SK-N-SH (cell line): ENCODE results near the gene PRCC. TPM values are rescaled to one million over a fixed set of nuclear protein-coding genes. Genes with fewer than 3 reads are reported as not detected.
A peak's percentile ranks its signal among the peaks of the same experiment; 100 is the strongest.

Source experiments
- CTCF ChIA-PET: fragments of 300-600, 350-600 bp; formaldehyde crosslinking; extraction: SDS; loops from one replicate; lab custom pipeline; 2021; lab: Yijun Ruan, JAX
- POLR2A ChIA-PET: fragments of 350-600 bp; sonication (Branson Sonifier 250); formaldehyde crosslinking; extraction: SDS; loops from one replicate; lab custom pipeline; 2020; ENCODE audit warnings: antibody characterized with exemption, inconsistent platforms; lab: Yijun Ruan, JAX
- DNase-seq: peaks from one replicate; pipeline ENCODE4 v3.0.0; 2012
- H2AFZ ChIP-seq: fragments of 200-600 bp; sonication (generic); 2 replicates; pipeline ENCODE4 v1.8.1; 2016; ENCODE audit warnings: antibody characterized with exemption, mild to moderate bottlenecking, low read depth
- H3F3A ChIP-seq: fragments of 200-600 bp; sonication (generic); replicated peaks from 2 replicates; pipeline ENCODE3; 2016; ENCODE audit warnings: antibody characterized with exemption, mild to moderate bottlenecking; ENCODE audit not compliant: insufficient read depth
- H3K27ac ChIP-seq, 2 experiments: fragments of 200-500 bp in 1 of 2; fragments of 200-600 bp in 1 of 2; sonication (Bioruptor generic) in 1 of 2; sonication (generic), shearing (Covaris generic) in 1 of 2; 2 replicates each; pipeline versions ENCODE4 v1.5.1 to v1.6.1; 2014 to 2016; ENCODE audit warnings: low read depth in 2 of 2, inconsistent platforms in 1 of 2, low read length in 1 of 2, mild to moderate bottlenecking in 1 of 2, mixed read lengths in 1 of 2
- H3K27me3 ChIP-seq: fragments of 200-600 bp; sonication (generic), shearing (Covaris generic); 2 replicates; pipeline ENCODE4 v1.6.1; 2016; ENCODE audit warnings: mixed run types; ENCODE audit not compliant: insufficient read depth
- H3K36me3 ChIP-seq, 2 experiments: fragments of 200-500 bp in 1 of 2; fragments of 200-600 bp in 1 of 2; sonication (Bioruptor generic) in 1 of 2; sonication (generic) in 1 of 2; replicated peaks in 1 of 2; 2 replicates each; pipeline versions ENCODE3 to v1.5.1; 2014 to 2016; ENCODE audit warnings: low read length in 1 of 2, mild to moderate bottlenecking in 1 of 2; ENCODE audit not compliant: insufficient read depth in 2 of 2, control insufficient read depth in 1 of 2
- H3K4me1 ChIP-seq, 2 experiments: fragments of 200-500 bp in 1 of 2; fragments of 200-600 bp in 1 of 2; sonication (Bioruptor generic) in 1 of 2; sonication (generic), shearing (Covaris generic) in 1 of 2; 2 replicates each; pipeline versions ENCODE4 v1.5.1 to v1.6.1; 2014 to 2016; ENCODE audit warnings: low read depth in 1 of 2, low read length in 1 of 2, mixed run types in 1 of 2; ENCODE audit not compliant: insufficient read depth in 2 of 2, control insufficient read depth in 1 of 2
- H3K4me2 ChIP-seq: fragments of 200-600 bp; sonication (generic), shearing (Covaris generic); 2 replicates; pipeline ENCODE4 v1.6.1; 2017; ENCODE audit warnings: mixed run types
- H3K4me3 ChIP-seq, 2 experiments: fragments of 200-500 bp in 1 of 2; fragments of 200-600 bp in 1 of 2; sonication (Bioruptor generic) in 1 of 2; sonication (generic), shearing (Covaris generic) in 1 of 2; 2 replicates each; pipeline versions ENCODE4 v1.5.1 to v1.8.1; 2014 to 2016; ENCODE audit warnings: low read depth in 2 of 2, inconsistent platforms in 1 of 2, low read length in 1 of 2, mild to moderate bottlenecking in 1 of 2, mixed read lengths in 1 of 2, moderate library complexity in 1 of 2
- H3K79me2 ChIP-seq: fragments of 200-600 bp; sonication (generic); 2 replicates; pipeline ENCODE4 v1.8.1; 2017; ENCODE audit warnings: mild to moderate bottlenecking; ENCODE audit not compliant: insufficient read depth
- H3K9ac ChIP-seq: fragments of 200-600 bp; sonication (generic); 2 replicates; pipeline ENCODE4 v1.6.1; 2017; ENCODE audit warnings: mixed run types
- H3K9me2 ChIP-seq: fragments of 200-600 bp; sonication (generic); 2 replicates; pipeline ENCODE4 v1.6.1; 2017; ENCODE audit warnings: mixed run types
- H3K9me3 ChIP-seq: fragments of 200-600 bp; sonication (generic); 2 replicates; pipeline ENCODE4 v1.6.1; 2017; ENCODE audit warnings: mixed run types, mild to moderate bottlenecking, moderate library complexity
- H4K20me1 ChIP-seq: fragments of 200-600 bp; sonication (generic); 2 replicates; pipeline ENCODE4 v1.6.1; 2017; ENCODE audit warnings: mild to moderate bottlenecking, mixed run types; ENCODE audit not compliant: insufficient read depth
- CTCF ChIP-seq: fragments of 200-600 bp; sonication (generic); IDR thresholded peaks from 2 replicates; pipeline ENCODE4 v1.6.1; 2017; ENCODE audit warnings: antibody characterized with exemption, mild to moderate bottlenecking, moderate library complexity
- EP300 ChIP-seq, 2 experiments: IDR thresholded peaks; 2 replicates each; pipeline versions ENCODE4 v1.4.0 to v1.6.1; 2012; ENCODE audit warnings: borderline replicate concordance in 1 of 2, low read depth in 1 of 2, low read length in 1 of 2
- FOSL2 ChIP-seq: IDR thresholded peaks from 2 replicates; pipeline ENCODE4 v1.4.0; 2012; ENCODE audit warnings: low read depth, mild to moderate bottlenecking, moderate library complexity, borderline replicate concordance
- GABPA ChIP-seq: IDR thresholded peaks from 2 replicates; pipeline ENCODE4 v1.4.0; 2012; ENCODE audit warnings: low read depth, mild to moderate bottlenecking
- GATA2 ChIP-seq: sonication (generic); formaldehyde crosslinking; IDR thresholded peaks from 2 replicates; pipeline ENCODE4 v1.5.0; 2020; ENCODE audit warnings: mild to moderate bottlenecking, missing genetic modification reagents
- IRF3 ChIP-seq: fragments of 150-350 bp; IDR thresholded peaks from 2 replicates; pipeline ENCODE4 v1.6.1; 2016; ENCODE audit warnings: mild to moderate bottlenecking, low read depth, low read length
- JUND ChIP-seq: IDR thresholded peaks from 2 replicates; pipeline ENCODE4 v1.4.0; 2012
- MAX ChIP-seq: IDR thresholded peaks from 2 replicates; pipeline ENCODE4 v1.4.0; 2012; ENCODE audit warnings: low read depth
- MEF2A ChIP-seq: IDR thresholded peaks from 2 replicates; pipeline ENCODE4 v1.4.0; 2012; ENCODE audit warnings: low read depth, borderline replicate concordance
- MXI1 ChIP-seq: IDR thresholded peaks from 2 replicates; pipeline ENCODE4 v1.6.1; 2012; ENCODE audit warnings: mild to moderate bottlenecking, low read depth, low read length, improper control_type of control experiment
- NFIC ChIP-seq: IDR thresholded peaks from 2 replicates; pipeline ENCODE4 v1.4.0; 2012; ENCODE audit warnings: borderline replicate concordance
- NRF1 ChIP-seq: IDR thresholded peaks from 2 replicates; pipeline ENCODE4 v1.6.1; 2012; ENCODE audit warnings: low read depth, mild to moderate bottlenecking, low read length
- PBX3 ChIP-seq: IDR thresholded peaks from 2 replicates; pipeline ENCODE4; 2012
- RAD21 ChIP-seq: IDR thresholded peaks from 2 replicates; pipeline ENCODE4 v1.6.1; 2012; ENCODE audit warnings: mild to moderate bottlenecking, low read length
- RCOR1 ChIP-seq: fragments of 150-350 bp; IDR thresholded peaks from 2 replicates; pipeline ENCODE4 v1.6.1; 2017; ENCODE audit warnings: antibody characterized with exemption, low read length
- RFX5 ChIP-seq: IDR thresholded peaks from 2 replicates; pipeline ENCODE4 v1.6.1; 2012; ENCODE audit warnings: mild to moderate bottlenecking, improper control_type of control experiment, low read length
- SIN3A ChIP-seq: IDR thresholded peaks from 2 replicates; pipeline ENCODE4 v1.6.1; 2012; ENCODE audit warnings: low read depth, mild to moderate bottlenecking, low read length, moderate library complexity, borderline replicate concordance
- SMC3 ChIP-seq: IDR thresholded peaks from 2 replicates; pipeline ENCODE4 v1.6.1; 2012; ENCODE audit warnings: low read depth, low read length, improper control_type of control experiment
- TAF1 ChIP-seq: IDR thresholded peaks from 2 replicates; pipeline ENCODE4 v1.6.1; 2012; ENCODE audit warnings: low read depth, mild to moderate bottlenecking, low read length, moderate library complexity, borderline replicate concordance
- TCF12 ChIP-seq: IDR thresholded peaks from 2 replicates; pipeline ENCODE4 v1.4.0; 2012
- TEAD4 ChIP-seq: IDR thresholded peaks from 2 replicates; pipeline ENCODE4 v1.4.0; 2012; ENCODE audit warnings: mild to moderate bottlenecking, borderline replicate concordance; ENCODE audit not compliant: insufficient read depth
- USF2 ChIP-seq: fragments of 150-350 bp; IDR thresholded peaks from 2 replicates; pipeline ENCODE4 v1.6.1; 2017; ENCODE audit warnings: antibody characterized with exemption, low read length, low read depth, borderline replicate concordance
- YY1 ChIP-seq: IDR thresholded peaks from 2 replicates; pipeline ENCODE4 v1.4.0; 2012; ENCODE audit warnings: low read depth, mild to moderate bottlenecking
- ZBTB33 ChIP-seq: IDR thresholded peaks from 2 replicates; pipeline ENCODE4 v1.4.0; 2012; ENCODE audit warnings: low read depth, borderline replicate concordance
- polyA plus RNA-seq, 3 experiments: library from polyadenylated mRNA; depleted of rRNA; stranded (reverse); fragments of >200 nt; gene quantifications; 2 replicates each; pipeline ENCODE4 v1.2.3, GENCODE V29; 2012

Gene PRCC
- polyA plus RNA-seq, 1 of the 3 experiments (the other 2 are of a cell fraction) = 39.2 TPM

GRCh38 chr1:156781585-156782186 lies 14.4 kb downstream of the PRCC start:
- peak overlapping the region; percentile 2 to 43; a peak in 2 of 4 replicates for H3K27ac ChIP-seq
- no peak for DNase-seq
- CTCF ChIA-PET = interaction anchor here (0.6 to 5.3 kb wide), 12 partner anchors 9 to 146 kb away, joined by 3 to 39 read pairs (median 6); partner anchors contain the start of genes INSRR and NTRK1
- peaks cover 28% of the 10 kb centered on the region for H3F3A ChIP-seq
- H3K9me3 ChIP-seq = no peaks in the 10 kb centered on the region
- TF ChIP-seq JUND = peak; percentile 51
- no peak for TF ChIP-seq MAX
- TF ChIP-seq MEF2A = no peak
- TF ChIP-seq NFIC = no peak
- peak; percentile 44 for TF ChIP-seq PBX3
- TF ChIP-seq RAD21 = no peak
- no peak for TF ChIP-seq NRF1
- no peak for TF ChIP-seq RCOR1
- TF ChIP-seq SMC3 = no peak
- peak; percentile 46; the same call in 1 of the 2 replicates for TF ChIP-seq FOSL2
- TF ChIP-seq GABPA = no peak
- no peak for TF ChIP-seq IRF3
- no peak for TF ChIP-seq GATA2 (CRISPR knock-in tag)
- no peak for TF ChIP-seq YY1
- no peak for TF ChIP-seq TAF1
- no peak for TF ChIP-seq SIN3A
- no peak for TF ChIP-seq EP300 (IDR thresholded peaks at IDR 0.05; ENCODE audit: borderline replicate concordance in 1 of 2, low read depth in 1 of 2, low read length in 1 of 2)
- TF ChIP-seq USF2 = no peak
- no peak for TF ChIP-seq CTCF
- no peak for TF ChIP-seq TEAD4
- TF ChIP-seq MXI1 = no peak
- no peak for TF ChIP-seq RFX5
- peak; percentile 31; the same call in 1 of the 2 replicates for TF ChIP-seq TCF12
- TF ChIP-seq ZBTB33 = no peak
- no peaks in the 10 kb centered on the region for H3K27me3 ChIP-seq
- H3K9me2 ChIP-seq = no peaks in the 10 kb centered on the region
- peaks cover 80% of the 10 kb centered on the region for H3K79me2 ChIP-seq
- no peak overlapping the region for H3K4me3 ChIP-seq
- no peak overlapping the region for H2AFZ ChIP-seq
- POLR2A ChIA-PET = interaction anchor here (0.7 kb wide), 1 partner anchor 161 kb away, joined by 3 read pairs; no protein-coding TSS in a partner anchor
- peaks cover 26 to 28% of the 10 kb centered on the region in 2 experiments for H3K36me3 ChIP-seq
- H3K4me2 ChIP-seq = peak overlapping the region; percentile 27; the same call in 1 of the 2 replicates
- H3K9ac ChIP-seq = no peak overlapping the region
- H4K20me1 ChIP-seq = peaks cover 50% of the 10 kb centered on the region
- H3K4me1 ChIP-seq = peaks cover 9 to 13% of the 10 kb centered on the region in 2 experiments; a peak in 3 of 4 replicates
